Stimulated activated CD8-positive, alpha-beta memory T cell treated with anti-CD3 and anti-CD28 coated beads, Interleukin-15, amount 100 ng/mL, for 24 hours (primary cell): Measurements from ENCODE around the gene SLC25A18.
"Not testable (repeated sequence)": the region's sequence is repeated elsewhere in the genome, so short reads cannot be mapped to it uniquely, and the experiment has no call there.

Experiments
- DNase-seq: peaks from one replicate; pipeline ENCODE4 v3.0.0-alpha.2; 2020; ENCODE audit warnings: low read depth

The SLC25A18 gene

GRCh38 chr22:17607891-17608521, 44.7 kb downstream of the SLC25A18 start:
- no peak for DNase-seq

- no peak for DNase-seq
Observed at GRCh38 chr22:17612057-17612456, 48.8 kb downstream of the SLC25A18 start.

GRCh38 chr22:17613280-17613679, 50.0 kb downstream of the SLC25A18 start:
- no peak for DNase-seq

- DNase-seq: no peak
Observed at GRCh38 chr22:17627961-17628405, 64.7 kb downstream of the SLC25A18 start.

GRCh38 chr22:17628406-17629172, 65.3 kb downstream of the SLC25A18 start, which contains the start of gene ATP6V1E1:
Gene ATP6V1E1 (minus strand): TSS chr22:17628749. CDS start chr22:17628635, 114 bp downstream.
- DNase-seq: peak; percentile 90

- no peak for DNase-seq
Observed at GRCh38 chr22:17629173-17629489, 65.8 kb downstream of the SLC25A18 start.

GRCh38 chr22:17629641-17630040, 66.3 kb downstream of the SLC25A18 start:
- DNase-seq: no peak

GRCh38 chr22:17631076-17631565, 67.8 kb downstream of the SLC25A18 start:
- DNase-seq: no peak

- DNase-seq: no peak
Observed at GRCh38 chr22:17633217-17633997, 70.1 kb downstream of the SLC25A18 start.

GRCh38 chr22:17633998-17634323, 70.7 kb downstream of the SLC25A18 start:
- no peak for DNase-seq

- no peak for DNase-seq
Observed at GRCh38 chr22:17634696-17635095, 71.4 kb downstream of the SLC25A18 start.

- not testable (repeated sequence) for DNase-seq
Observed at GRCh38 chr22:17636850-17637249, 73.6 kb downstream of the SLC25A18 start.

GRCh38 chr22:17637490-17638181, 74.3 kb downstream of the SLC25A18 start:
- no peak for DNase-seq

- DNase-seq: peak; percentile 11
Observed at GRCh38 chr22:17638182-17638431, 74.8 kb downstream of the SLC25A18 start.

- peak; percentile 77 for DNase-seq
Observed at GRCh38 chr22:17638432-17639246, 75.3 kb downstream of the SLC25A18 start, which contains the start of gene BCL2L13. Gene BCL2L13 (plus strand): TSS chr22:17638757. CDS start chr22:17655712, 16,955 bp downstream.

GRCh38 chr22:17639247-17639741, 76.0 kb downstream of the SLC25A18 start:
- DNase-seq: no peak
